Loucy (cell line): ENCODE data around the gene UQCRC1.

Source experiments
- CTCF ChIP-seq: fragments of 200-600 bp; sonication (generic); conservative IDR thresholded peaks from 2 replicates; pipeline ENCODE4 v1.5.1; 2014; ENCODE audit warnings: mild to moderate bottlenecking, antibody characterized with exemption, low read length
- EZH2phosphoT487 ChIP-seq: fragments of 200-600 bp; IDR thresholded peaks from 2 replicates; pipeline ENCODE4 v1.6.1; 2018; ENCODE audit warnings: antibody characterized with exemption, mild to moderate bottlenecking, moderate library complexity, borderline replicate concordance

DNA sequence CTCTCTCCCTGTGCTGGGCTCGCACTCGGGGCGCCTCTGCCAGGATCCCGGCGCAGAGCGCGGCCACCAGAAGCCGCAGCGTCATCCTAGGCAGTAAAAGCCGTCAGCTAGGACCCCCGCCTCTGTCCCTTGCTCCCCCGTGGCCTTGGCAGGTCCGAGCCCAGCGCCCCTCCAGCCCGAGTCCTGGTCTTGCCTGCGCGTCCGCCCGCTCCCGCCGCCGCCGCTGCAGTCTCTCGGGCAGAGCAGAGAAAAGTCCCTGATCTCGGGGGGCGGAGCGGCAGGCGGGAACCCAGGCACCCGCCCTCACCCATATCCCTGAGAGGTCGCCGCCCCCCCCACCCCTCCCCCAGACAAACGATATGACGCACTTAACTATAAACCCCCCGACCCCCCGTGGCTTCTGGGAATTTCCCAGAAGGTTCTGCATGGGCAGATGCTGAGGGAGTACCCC is 14.3 kb downstream of the UQCRC1 start, which contains the start of gene COL7A1:
- TF ChIP-seq CTCF: no peak
- no peak for TF ChIP-seq EZH2phosphoT487
